Forelimb muscle (tissue), 1 donor: Measurements from ENCODE around the gene UBASH3B. TPM values are rescaled to one million over a fixed set of nuclear protein-coding genes. Genes with fewer than 3 reads are reported as not detected.

Experiments
- DNase-seq: peaks from one replicate; pipeline ENCODE4 v3.0.0-alpha.2; 2013; ENCODE audit warnings: low read depth
- polyA plus RNA-seq: library from polyadenylated mRNA; unstranded; fragments of 120-200 nt; gene quantifications from one replicate; pipeline ENCODE4 v1.2.1, GENCODE V29; 2013; ENCODE audit not compliant: insufficient read length

UBASH3B gene
- polyA plus RNA-seq, 1 donor: 4.2 TPM

GRCh38 chr11:122781378-122782195 lies 126.1 kb downstream of the UBASH3B start:
- peak; percentile 91 for DNase-seq

GRCh38 chr11:122782222-122782621 lies 126.7 kb downstream of the UBASH3B start:
- no peak for DNase-seq

- DNase-seq: no peak
Measured at GRCh38 chr11:122784325-122784955, 128.9 kb downstream of the UBASH3B start.

GRCh38 chr11:122785031-122785541 lies 129.6 kb downstream of the UBASH3B start:
- DNase-seq: no peak

GRCh38 chr11:122786896-122787295 lies 131.4 kb downstream of the UBASH3B start:
- DNase-seq: no peak

- no peak for DNase-seq
Measured at GRCh38 chr11:122788781-122789535, 133.4 kb downstream of the UBASH3B start.

GRCh38 chr11:122789907-122790306 lies 134.4 kb downstream of the UBASH3B start:
- no peak for DNase-seq

- DNase-seq: no peak
Measured at GRCh38 chr11:122791411-122791810, 135.9 kb downstream of the UBASH3B start.

- DNase-seq: no peak
Measured at GRCh38 chr11:122791836-122792235, 136.3 kb downstream of the UBASH3B start.

GRCh38 chr11:122793515-122793914 lies 138.0 kb downstream of the UBASH3B start:
- DNase-seq: no peak

GRCh38 chr11:122795307-122795706 lies 139.8 kb downstream of the UBASH3B start:
- DNase-seq: no peak

- DNase-seq: no peak
Measured at GRCh38 chr11:122796128-122796717, 140.7 kb downstream of the UBASH3B start.

- DNase-seq: no peak
Measured at GRCh38 chr11:122797651-122798050, 142.1 kb downstream of the UBASH3B start.

- DNase-seq: no peak
Measured at GRCh38 chr11:122799406-122800105, 144.0 kb downstream of the UBASH3B start.

- no peak for DNase-seq
Measured at GRCh38 chr11:122802876-122803275, 147.4 kb downstream of the UBASH3B start.

- no peak for DNase-seq
Measured at GRCh38 chr11:122803306-122803705, 147.8 kb downstream of the UBASH3B start.

GRCh38 chr11:122803716-122804115 lies 148.2 kb downstream of the UBASH3B start:
- DNase-seq: no peak

GRCh38 chr11:122804161-122804560 lies 148.6 kb downstream of the UBASH3B start:
- no peak for DNase-seq

GRCh38 chr11:122804796-122805195 lies 149.3 kb downstream of the UBASH3B start:
- no peak for DNase-seq

- DNase-seq: no peak
Measured at GRCh38 chr11:122807731-122808477, 152.4 kb downstream of the UBASH3B start.
